SK-N-SH (cell line): ENCODE data around the gene AARS2. TPM values are rescaled to one million over a fixed set of nuclear protein-coding genes. Genes with fewer than 3 reads are reported as not detected.
A peak's percentile ranks its signal among the peaks of the same experiment; 100 is the strongest.

Experiments used
- CTCF ChIA-PET: fragments of 300-600, 350-600 bp; formaldehyde crosslinking; extraction: SDS; loops from one replicate; lab custom pipeline; 2021; lab: Yijun Ruan, JAX
- POLR2A ChIA-PET: fragments of 350-600 bp; sonication (Branson Sonifier 250); formaldehyde crosslinking; extraction: SDS; loops from one replicate; lab custom pipeline; 2020; ENCODE audit warnings: antibody characterized with exemption, inconsistent platforms; lab: Yijun Ruan, JAX
- DNase-seq: peaks from one replicate; pipeline ENCODE4 v3.0.0; 2012
- H2AFZ ChIP-seq: fragments of 200-600 bp; sonication (generic); 2 replicates; pipeline ENCODE4 v1.8.1; 2016; ENCODE audit warnings: antibody characterized with exemption, mild to moderate bottlenecking, low read depth
- H3F3A ChIP-seq: fragments of 200-600 bp; sonication (generic); replicated peaks from 2 replicates; pipeline ENCODE3; 2016; ENCODE audit warnings: antibody characterized with exemption, mild to moderate bottlenecking; ENCODE audit not compliant: insufficient read depth
- H3K27ac ChIP-seq, 2 experiments: fragments of 200-500 bp in 1 of 2; fragments of 200-600 bp in 1 of 2; sonication (Bioruptor generic) in 1 of 2; sonication (generic), shearing (Covaris generic) in 1 of 2; 2 replicates each; pipeline versions ENCODE4 v1.5.1 to v1.6.1; 2014 to 2016; ENCODE audit warnings: low read depth in 2 of 2, inconsistent platforms in 1 of 2, low read length in 1 of 2, mild to moderate bottlenecking in 1 of 2, mixed read lengths in 1 of 2
- H3K27me3 ChIP-seq: fragments of 200-600 bp; sonication (generic), shearing (Covaris generic); 2 replicates; pipeline ENCODE4 v1.6.1; 2016; ENCODE audit warnings: mixed run types; ENCODE audit not compliant: insufficient read depth
- H3K36me3 ChIP-seq, 2 experiments: fragments of 200-500 bp in 1 of 2; fragments of 200-600 bp in 1 of 2; sonication (Bioruptor generic) in 1 of 2; sonication (generic) in 1 of 2; replicated peaks in 1 of 2; 2 replicates each; pipeline versions ENCODE3 to v1.5.1; 2014 to 2016; ENCODE audit warnings: low read length in 1 of 2, mild to moderate bottlenecking in 1 of 2; ENCODE audit not compliant: insufficient read depth in 2 of 2, control insufficient read depth in 1 of 2
- H3K4me1 ChIP-seq, 2 experiments: fragments of 200-500 bp in 1 of 2; fragments of 200-600 bp in 1 of 2; sonication (Bioruptor generic) in 1 of 2; sonication (generic), shearing (Covaris generic) in 1 of 2; 2 replicates each; pipeline versions ENCODE4 v1.5.1 to v1.6.1; 2014 to 2016; ENCODE audit warnings: low read depth in 1 of 2, low read length in 1 of 2, mixed run types in 1 of 2; ENCODE audit not compliant: insufficient read depth in 2 of 2, control insufficient read depth in 1 of 2
- H3K4me2 ChIP-seq: fragments of 200-600 bp; sonication (generic), shearing (Covaris generic); 2 replicates; pipeline ENCODE4 v1.6.1; 2017; ENCODE audit warnings: mixed run types
- H3K4me3 ChIP-seq, 2 experiments: fragments of 200-500 bp in 1 of 2; fragments of 200-600 bp in 1 of 2; sonication (Bioruptor generic) in 1 of 2; sonication (generic), shearing (Covaris generic) in 1 of 2; 2 replicates each; pipeline versions ENCODE4 v1.5.1 to v1.8.1; 2014 to 2016; ENCODE audit warnings: low read depth in 2 of 2, inconsistent platforms in 1 of 2, low read length in 1 of 2, mild to moderate bottlenecking in 1 of 2, mixed read lengths in 1 of 2, moderate library complexity in 1 of 2
- H3K79me2 ChIP-seq: fragments of 200-600 bp; sonication (generic); 2 replicates; pipeline ENCODE4 v1.8.1; 2017; ENCODE audit warnings: mild to moderate bottlenecking; ENCODE audit not compliant: insufficient read depth
- H3K9ac ChIP-seq: fragments of 200-600 bp; sonication (generic); 2 replicates; pipeline ENCODE4 v1.6.1; 2017; ENCODE audit warnings: mixed run types
- H3K9me2 ChIP-seq: fragments of 200-600 bp; sonication (generic); 2 replicates; pipeline ENCODE4 v1.6.1; 2017; ENCODE audit warnings: mixed run types
- H3K9me3 ChIP-seq: fragments of 200-600 bp; sonication (generic); 2 replicates; pipeline ENCODE4 v1.6.1; 2017; ENCODE audit warnings: mixed run types, mild to moderate bottlenecking, moderate library complexity
- H4K20me1 ChIP-seq: fragments of 200-600 bp; sonication (generic); 2 replicates; pipeline ENCODE4 v1.6.1; 2017; ENCODE audit warnings: mild to moderate bottlenecking, mixed run types; ENCODE audit not compliant: insufficient read depth
- ELF1 ChIP-seq: IDR thresholded peaks from 2 replicates; pipeline ENCODE4 v1.4.0; 2012
- EZH2phosphoT487 ChIP-seq: fragments of 200-600 bp; sonication (generic); IDR thresholded peaks from 2 replicates; pipeline ENCODE4 v1.6.1; 2017; ENCODE audit warnings: low read depth, mixed run types, mild to moderate bottlenecking, antibody characterized with exemption, moderate library complexity, borderline replicate concordance
- FOXM1 ChIP-seq: IDR thresholded peaks from 2 replicates; pipeline ENCODE4 v1.4.0; 2012; ENCODE audit warnings: low read depth, mild to moderate bottlenecking
- GABPA ChIP-seq: IDR thresholded peaks from 2 replicates; pipeline ENCODE4 v1.4.0; 2012; ENCODE audit warnings: low read depth, mild to moderate bottlenecking
- GATA2 ChIP-seq: sonication (generic); formaldehyde crosslinking; IDR thresholded peaks from 2 replicates; pipeline ENCODE4 v1.5.0; 2020; ENCODE audit warnings: mild to moderate bottlenecking, missing genetic modification reagents
- POLR2AphosphoS5 ChIP-seq: IDR thresholded peaks from 2 replicates; pipeline ENCODE4 v1.6.1; 2012; ENCODE audit warnings: low read depth, low read length
- RAD21 ChIP-seq: IDR thresholded peaks from 2 replicates; pipeline ENCODE4 v1.6.1; 2012; ENCODE audit warnings: mild to moderate bottlenecking, low read length
- RFX5 ChIP-seq: IDR thresholded peaks from 2 replicates; pipeline ENCODE4 v1.6.1; 2012; ENCODE audit warnings: mild to moderate bottlenecking, improper control_type of control experiment, low read length
- RXRA ChIP-seq: IDR thresholded peaks from 2 replicates; pipeline ENCODE4 v1.4.0; 2012; ENCODE audit warnings: low read depth, mild to moderate bottlenecking, borderline replicate concordance
- TCF12 ChIP-seq: IDR thresholded peaks from 2 replicates; pipeline ENCODE4 v1.4.0; 2012
- WGBS: methylation state at CpG from one replicate; pipeline ENCODE4 v1.1.6; 2017; ENCODE audit warnings: low lambda C conversion rate; 5-methylcytosine and 5-hydroxymethylcytosine counted together
- polyA plus RNA-seq, 3 experiments: library from polyadenylated mRNA; depleted of rRNA; stranded (reverse); fragments of >200 nt; gene quantifications; 2 replicates each; pipeline ENCODE4 v1.2.3, GENCODE V29; 2012
- TF ChIP-seq, protein P1 (sequence below): IDR thresholded peaks from 2 replicates; pipeline ENCODE4 v1.4.0; 2012; ENCODE audit warnings: low read depth, borderline replicate concordance
- TF ChIP-seq, protein P2 (sequence below): IDR thresholded peaks from 2 replicates; pipeline ENCODE4 v1.4.0; 2012; ENCODE audit warnings: low read depth, borderline replicate concordance
- TF ChIP-seq, protein P3 (sequence below): fragments of 150-350 bp; IDR thresholded peaks from 2 replicates; pipeline ENCODE4 v1.6.1; 2016; ENCODE audit warnings: mild to moderate bottlenecking, low read depth, low read length

Gene AARS2
- polyA plus RNA-seq, 1 of the 3 experiments (the other 2 are of a cell fraction): 9.5 TPM

DNA sequence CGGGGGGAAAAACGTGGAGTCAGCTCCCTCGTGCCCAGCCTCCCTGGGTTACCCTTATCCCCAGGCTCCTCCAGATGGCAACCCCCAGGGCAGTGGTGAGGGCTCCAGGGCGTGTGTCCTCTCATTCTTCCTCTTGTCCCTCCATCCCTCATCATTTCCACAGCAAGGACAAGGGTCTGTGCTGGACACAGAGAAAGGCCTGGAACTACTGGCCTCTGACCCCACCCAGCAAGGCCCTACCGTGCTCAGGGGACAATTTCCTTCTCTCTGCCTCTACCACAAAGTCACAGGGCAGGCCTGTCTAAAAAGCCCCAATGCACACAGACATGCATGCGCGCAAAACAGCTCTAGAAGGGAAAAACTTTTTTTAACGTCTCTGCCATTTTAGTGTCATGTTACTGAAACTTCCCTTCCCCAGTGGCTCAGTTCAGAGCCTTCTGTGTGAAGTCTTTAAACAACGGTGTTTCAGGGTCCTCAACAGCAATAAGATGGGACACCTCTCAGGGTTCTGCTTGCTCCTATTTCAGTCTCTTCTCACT, 54.8 kb downstream of the AARS2 start:
- DNase-seq: no peak
- CTCF ChIA-PET: interaction anchor here (0.7 to 7.1 kb wide), 8 partner anchors 8 to 134 kb away, joined by 3 to 90 read pairs (median 18); partner anchors contain the start of genes AARS2, HSP90AB1 and NFKBIE
- TF ChIP-seq POLR2AphosphoS5 (no peak), TCF12 (no peak), RXRA (no peak), RFX5 (no peak), FOXM1 (no peak), ELF1 (no peak), GABPA (no peak), EZH2phosphoT487 (no peak), GATA2 (CRISPR knock-in tag) (no peak), RAD21 (no peak)
- TF ChIP-seq, protein P1, sequence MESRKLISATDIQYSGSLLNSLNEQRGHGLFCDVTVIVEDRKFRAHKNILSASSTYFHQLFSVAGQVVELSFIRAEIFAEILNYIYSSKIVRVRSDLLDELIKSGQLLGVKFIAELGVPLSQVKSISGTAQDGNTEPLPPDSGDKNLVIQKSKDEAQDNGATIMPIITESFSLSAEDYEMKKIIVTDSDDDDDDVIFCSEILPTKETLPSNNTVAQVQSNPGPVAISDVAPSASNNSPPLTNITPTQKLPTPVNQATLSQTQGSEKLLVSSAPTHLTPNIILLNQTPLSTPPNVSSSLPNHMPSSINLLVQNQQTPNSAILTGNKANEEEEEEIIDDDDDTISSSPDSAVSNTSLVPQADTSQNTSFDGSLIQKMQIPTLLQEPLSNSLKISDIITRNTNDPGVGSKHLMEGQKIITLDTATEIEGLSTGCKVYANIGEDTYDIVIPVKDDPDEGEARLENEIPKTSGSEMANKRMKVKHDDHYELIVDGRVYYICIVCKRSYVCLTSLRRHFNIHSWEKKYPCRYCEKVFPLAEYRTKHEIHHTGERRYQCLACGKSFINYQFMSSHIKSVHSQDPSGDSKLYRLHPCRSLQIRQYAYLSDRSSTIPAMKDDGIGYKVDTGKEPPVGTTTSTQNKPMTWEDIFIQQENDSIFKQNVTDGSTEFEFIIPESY: no peak
- TF ChIP-seq, protein P2, sequence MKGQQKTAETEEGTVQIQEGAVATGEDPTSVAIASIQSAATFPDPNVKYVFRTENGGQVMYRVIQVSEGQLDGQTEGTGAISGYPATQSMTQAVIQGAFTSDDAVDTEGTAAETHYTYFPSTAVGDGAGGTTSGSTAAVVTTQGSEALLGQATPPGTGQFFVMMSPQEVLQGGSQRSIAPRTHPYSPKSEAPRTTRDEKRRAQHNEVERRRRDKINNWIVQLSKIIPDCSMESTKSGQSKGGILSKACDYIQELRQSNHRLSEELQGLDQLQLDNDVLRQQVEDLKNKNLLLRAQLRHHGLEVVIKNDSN: no peak
- TF ChIP-seq, all 33 proteins: peak for 0
- Histone ChIP-seq H4K20me1 (peaks cover 33% of the 10 kb centered on the region), H3K4me1 (peaks cover 3 to 43% of the 10 kb centered on the region in 2 experiments; a peak in 1 of 4 replicates), H2AFZ (no peak overlapping the region), H3K9me3 (no peaks in the 10 kb centered on the region), H3K4me2 (no peak overlapping the region), H3K79me2 (peaks cover 38% of the 10 kb centered on the region), H3K27ac (no peak overlapping the region), H3K36me3 (peaks cover 13 to 34% of the 10 kb centered on the region in 2 experiments), H3K4me3 (no peak overlapping the region), H3K27me3 (no peaks in the 10 kb centered on the region), H3K9ac (no peak overlapping the region), H3K9me2 (no peaks in the 10 kb centered on the region), H3F3A (peaks cover 31% of the 10 kb centered on the region)
- POLR2A ChIA-PET: no interaction called here
- WGBS: 84% methylated on average over 5 of the region's 9 CpGs

DNA sequence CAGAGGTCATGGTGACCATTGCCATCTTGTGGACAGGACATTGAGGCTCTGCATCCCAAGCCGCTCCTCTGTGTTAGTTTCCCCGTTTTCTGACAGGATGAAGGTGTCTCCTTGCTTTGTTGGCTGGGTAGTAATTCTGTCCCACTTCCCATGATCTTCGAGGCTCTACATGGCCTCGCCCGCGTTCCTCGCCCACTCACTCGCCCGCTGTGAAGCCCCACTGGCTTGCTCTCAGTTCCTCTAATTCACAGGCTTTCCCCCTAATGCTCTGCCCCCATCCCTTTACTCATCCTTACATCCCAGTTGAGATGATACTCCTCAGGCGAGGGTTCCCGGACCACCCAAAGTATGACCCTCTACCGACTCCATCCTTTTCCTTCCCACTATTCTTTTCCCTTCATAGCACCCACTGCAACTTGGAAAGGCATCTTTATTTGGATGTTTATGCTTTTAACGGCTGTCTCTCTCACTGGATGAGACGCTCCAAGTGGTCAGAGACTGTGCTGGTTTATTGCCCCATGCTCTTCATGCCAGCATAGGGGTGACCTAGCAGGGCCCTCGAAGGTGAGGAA, 55.3 kb downstream of the AARS2 start:
- peaks cover 0 to 43% of the 10 kb centered on the region in 2 experiments; a peak in 1 of 4 replicates for H3K4me1 ChIP-seq
- TF ChIP-seq, protein P3, sequence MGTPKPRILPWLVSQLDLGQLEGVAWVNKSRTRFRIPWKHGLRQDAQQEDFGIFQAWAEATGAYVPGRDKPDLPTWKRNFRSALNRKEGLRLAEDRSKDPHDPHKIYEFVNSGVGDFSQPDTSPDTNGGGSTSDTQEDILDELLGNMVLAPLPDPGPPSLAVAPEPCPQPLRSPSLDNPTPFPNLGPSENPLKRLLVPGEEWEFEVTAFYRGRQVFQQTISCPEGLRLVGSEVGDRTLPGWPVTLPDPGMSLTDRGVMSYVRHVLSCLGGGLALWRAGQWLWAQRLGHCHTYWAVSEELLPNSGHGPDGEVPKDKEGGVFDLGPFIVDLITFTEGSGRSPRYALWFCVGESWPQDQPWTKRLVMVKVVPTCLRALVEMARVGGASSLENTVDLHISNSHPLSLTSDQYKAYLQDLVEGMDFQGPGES: no peak
- TF ChIP-seq RAD21: 0 out of 2 replicates have a peak, but pooled peaks have one; percentile 18
- peaks cover 39% of the 10 kb centered on the region for H4K20me1 ChIP-seq
- H3F3A ChIP-seq: peaks cover 36% of the 10 kb centered on the region
- H3K4me2 ChIP-seq: peak overlapping the region; percentile 94; the same call in 1 of the 2 replicates
- CTCF ChIA-PET: interaction anchor here (0.8 to 7.1 kb wide), 12 partner anchors 8 to 98 kb away, joined by 3 to 90 read pairs (median 11); partner anchors contain the start of genes AARS2, HSP90AB1, NFKBIE and TMEM151B
- peak overlapping the region; percentile 73 for H2AFZ ChIP-seq
- peaks cover 18 to 39% of the 10 kb centered on the region in 2 experiments for H3K36me3 ChIP-seq
- peak overlapping the region; percentile 94 to 96; a peak in 3 of 4 replicates for H3K4me3 ChIP-seq
- H3K27me3 ChIP-seq: no peaks in the 10 kb centered on the region
- 55% methylated on average over 15 of the region's 15 CpGs for WGBS
- peaks cover 44% of the 10 kb centered on the region for H3K79me2 ChIP-seq
- H3K27ac ChIP-seq: peak overlapping the region; percentile 37 to 91; a peak in 3 of 4 replicates
- POLR2A ChIA-PET: interaction anchor here (1.1 to 3.8 kb wide), 6 partner anchors 10 to 84 kb away, joined by 3 to 98 read pairs (median 10); partner anchors contain the start of genes HSP90AB1, SPATS1 and TMEM151B
- DNase-seq: no peak
- no peak overlapping the region for H3K9ac ChIP-seq
- no peaks in the 10 kb centered on the region for H3K9me2 ChIP-seq
- no peaks in the 10 kb centered on the region for H3K9me3 ChIP-seq
